Measurements from ENCODE around the gene TPM1. TPM values are rescaled to one million over a fixed set of nuclear protein-coding genes. Genes with fewer than 3 reads are reported as not detected.
A peak's percentile ranks its signal among the peaks of the same experiment; 100 is the strongest.

Gene TPM1
- total and polyA plus RNA-seq, 11 donors, result 9,722 to 18,689 (median 13,651) TPM

DNA sequence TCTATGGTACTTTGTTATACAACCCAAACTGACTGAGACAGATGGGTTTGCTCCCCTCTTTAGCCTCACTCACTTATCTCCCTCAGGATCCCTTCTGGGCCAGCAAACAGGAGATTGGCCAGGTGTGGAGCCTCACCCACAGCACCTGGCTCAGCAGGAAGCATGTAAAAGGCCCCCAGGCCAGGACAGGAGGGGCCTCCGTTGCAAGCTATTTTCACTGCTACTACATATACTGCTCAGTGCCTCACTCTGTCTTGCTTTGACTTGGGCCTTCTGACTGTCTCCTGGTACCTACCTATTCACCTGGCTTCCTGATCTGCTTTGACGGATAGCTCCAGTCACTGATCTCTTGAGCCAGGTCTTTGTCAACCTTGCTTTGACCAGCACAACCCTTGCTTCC is 20.4 kb upstream of the TPM1 start:
- DNase-seq (no peak), ATAC-seq (no peak)
- intact Hi-C loops (cut with DNase I), result no loop called here
- 93 to 100% (median 96%) methylated on average over 2 of the region's 2 CpGs for WGBS, 4 donors
- Histone ChIP-seq H3K4me1 (peaks cover 0 to 9% (median 0%) of the 10 kb centered on the region in 12 donors), H3K36me3 (no peaks in the 10 kb centered on the region), H3K4me3 (no peak overlapping the region), H3K27ac (no peak overlapping the region), H3K27me3 (no peaks in the 10 kb centered on the region), H3K9me3 (peaks cover 0 to 4% (median 0%) of the 10 kb centered on the region in 12 donors)
- TF ChIP-seq, protein P1, sequence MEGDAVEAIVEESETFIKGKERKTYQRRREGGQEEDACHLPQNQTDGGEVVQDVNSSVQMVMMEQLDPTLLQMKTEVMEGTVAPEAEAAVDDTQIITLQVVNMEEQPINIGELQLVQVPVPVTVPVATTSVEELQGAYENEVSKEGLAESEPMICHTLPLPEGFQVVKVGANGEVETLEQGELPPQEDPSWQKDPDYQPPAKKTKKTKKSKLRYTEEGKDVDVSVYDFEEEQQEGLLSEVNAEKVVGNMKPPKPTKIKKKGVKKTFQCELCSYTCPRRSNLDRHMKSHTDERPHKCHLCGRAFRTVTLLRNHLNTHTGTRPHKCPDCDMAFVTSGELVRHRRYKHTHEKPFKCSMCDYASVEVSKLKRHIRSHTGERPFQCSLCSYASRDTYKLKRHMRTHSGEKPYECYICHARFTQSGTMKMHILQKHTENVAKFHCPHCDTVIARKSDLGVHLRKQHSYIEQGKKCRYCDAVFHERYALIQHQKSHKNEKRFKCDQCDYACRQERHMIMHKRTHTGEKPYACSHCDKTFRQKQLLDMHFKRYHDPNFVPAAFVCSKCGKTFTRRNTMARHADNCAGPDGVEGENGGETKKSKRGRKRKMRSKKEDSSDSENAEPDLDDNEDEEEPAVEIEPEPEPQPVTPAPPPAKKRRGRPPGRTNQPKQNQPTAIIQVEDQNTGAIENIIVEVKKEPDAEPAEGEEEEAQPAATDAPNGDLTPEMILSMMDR (IDR thresholded peaks at IDR 0.05), result no peak

DNA sequence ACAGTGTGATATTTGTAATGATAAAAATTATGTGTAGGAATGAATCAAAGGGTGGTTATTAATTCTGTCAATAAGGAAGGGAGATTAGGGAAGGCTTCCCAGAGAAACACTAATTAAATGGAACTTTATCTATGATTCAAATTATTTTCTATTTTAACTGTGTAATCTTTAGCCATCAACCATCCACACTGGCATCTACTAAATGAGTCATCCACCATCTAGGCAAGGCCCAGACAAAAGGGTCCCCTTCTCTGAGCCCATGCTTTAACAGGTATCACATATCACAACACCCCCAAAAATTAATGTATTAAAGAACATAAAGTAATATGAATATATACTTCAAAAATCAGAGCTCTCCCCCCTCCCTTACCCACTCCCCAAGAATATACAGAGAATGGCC is 19.9 kb upstream of the TPM1 start:
- Histone ChIP-seq H3K9me3 (peaks cover 0 to 4% (median 0%) of the 10 kb centered on the region in 12 donors), H3K4me1 (peaks cover 0 to 9% (median 0%) of the 10 kb centered on the region in 12 donors), H3K36me3 (no peaks in the 10 kb centered on the region), H3K27ac (no peak overlapping the region), H3K27me3 (no peaks in the 10 kb centered on the region), H3K4me3 (no peak overlapping the region)
- intact Hi-C loops (cut with DNase I), result no loop called here
- TF ChIP-seq, protein P1 (IDR thresholded peaks at IDR 0.05), result no peak
- no peak for TF ChIP-seq POLR2A (IDR thresholded peaks at IDR 0.05)
- ATAC-seq (no peak), DNase-seq (no peak)

DNA sequence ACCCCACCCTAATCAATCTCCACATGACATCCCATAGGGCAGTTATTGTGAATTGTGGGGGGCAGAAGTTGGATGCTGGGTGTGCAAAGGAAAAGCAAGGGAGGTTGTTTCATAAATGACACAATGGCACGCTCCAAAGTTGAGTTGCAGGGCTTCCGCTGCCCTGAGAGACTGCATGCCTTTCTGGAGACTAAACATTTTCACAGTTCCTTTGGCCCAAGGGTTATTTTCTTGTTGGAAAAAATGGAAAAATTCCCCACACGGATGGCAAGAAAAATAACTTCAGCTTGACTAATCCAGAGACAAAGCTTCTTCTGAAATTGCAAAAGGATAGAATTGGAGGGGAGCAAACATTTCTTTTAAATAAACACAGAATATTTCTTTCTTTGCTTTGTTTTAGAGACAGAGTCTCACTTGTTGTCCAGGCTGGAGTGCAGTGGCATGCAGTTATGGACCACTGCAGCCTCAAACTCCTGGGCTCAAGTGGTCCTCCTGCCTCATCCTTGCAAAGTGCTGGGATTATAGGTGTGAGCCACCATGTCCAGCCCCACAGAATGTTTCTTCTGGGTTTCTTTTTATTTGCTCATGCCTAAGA is 19.1 kb upstream of the TPM1 start:
- H3K4me1 ChIP-seq, result peaks cover 0 to 9% (median 0%) of the 10 kb centered on the region in 12 donors
- H3K9me3 ChIP-seq, result no peaks in the 10 kb centered on the region
- H3K4me3 ChIP-seq, result no peak overlapping the region
- intact Hi-C loops (cut with DNase I), result no loop called here
- DNase-seq, result no peak
- TF ChIP-seq, protein P1 (IDR thresholded peaks at IDR 0.05), result no peak
- TF ChIP-seq POLR2A (IDR thresholded peaks at IDR 0.05), result no peak
- ATAC-seq, result no peak
- peak overlapping the region in 1 of 12 donors; percentile 29 for H3K27ac ChIP-seq
- H3K36me3 ChIP-seq, result no peaks in the 10 kb centered on the region
- WGBS, 4 donors, result 71 to 86% (median 81%) methylated on average over 3 of the region's 3 CpGs
- no peaks in the 10 kb centered on the region for H3K27me3 ChIP-seq

DNA sequence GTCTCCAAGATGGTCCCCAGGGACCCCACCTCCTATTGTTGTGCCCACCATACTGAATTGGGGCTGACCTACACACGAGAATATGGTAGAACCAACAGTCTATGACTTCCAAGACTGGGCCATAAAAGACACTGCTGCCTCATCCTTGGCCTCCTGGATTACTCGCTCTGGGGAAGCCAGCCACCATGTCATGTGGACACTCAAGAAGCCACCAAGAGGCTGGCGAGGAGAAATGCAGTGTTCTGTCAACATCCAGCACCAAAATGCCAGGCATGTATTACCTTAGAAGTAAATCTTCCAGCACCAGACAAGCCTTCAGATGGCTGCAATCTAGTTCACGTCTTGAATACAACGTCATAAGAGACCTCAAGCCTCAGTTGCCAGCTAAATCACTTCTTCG is 17.1 kb upstream of the TPM1 start:
- ATAC-seq, result no peak
- no peaks in the 10 kb centered on the region for H3K27me3 ChIP-seq
- no peaks in the 10 kb centered on the region for H3K9me3 ChIP-seq
- TF ChIP-seq, protein P1 (IDR thresholded peaks at IDR 0.05), result no peak
- TF ChIP-seq POLR2A (IDR thresholded peaks at IDR 0.05), result no peak
- no peaks in the 10 kb centered on the region for H3K36me3 ChIP-seq
- H3K27ac ChIP-seq, result no peak overlapping the region
- no peak for DNase-seq
- intact Hi-C loops (cut with DNase I), result no loop called here
- H3K4me3 ChIP-seq, result no peak overlapping the region
- WGBS, 4 donors, result 92 to 97% (median 92%) methylated on average over 6 of the region's 6 CpGs
- H3K4me1 ChIP-seq, result peaks cover 0 to 9% (median 0%) of the 10 kb centered on the region in 12 donors
